H1 (cell line): ENCODE data around the gene STK11. TPM values are rescaled to one million over a fixed set of nuclear protein-coding genes. Genes with fewer than 3 reads are reported as not detected.

Experiments used
- ASH2L ChIP-seq: fragments of 200-600, 300-600 bp; sonication (generic); IDR thresholded peaks from one replicate; pipeline ENCODE4 v1.7.1; 2017; ENCODE audit warnings: low read length
- GTF2F1 ChIP-seq: IDR thresholded peaks from 2 replicates; pipeline ENCODE4 v1.6.1; 2012; ENCODE audit warnings: low read depth, low read length, improper control_type of control experiment, borderline replicate concordance
- ZNF274 ChIP-seq: IDR thresholded peaks from 2 replicates; pipeline ENCODE4 v1.7.0; 2012; ENCODE audit warnings: low read length, borderline replicate concordance; ENCODE audit errors: extremely low read depth
- polyA plus RNA-seq, 7 experiments: library from polyadenylated mRNA; depleted of rRNA in 3 of 7; stranded (reverse) in 5 of 7; unstranded in 2 of 7; fragments of >200 nt in 5 of 7; fragments of 200-250 nt in 2 of 7; gene quantifications; 1 replicate in 5 of 7; 2 replicates in 1 of 7; 4 replicates in 1 of 7; pipeline versions ENCODE4 v1.2.1 to v1.2.3, GENCODE V29; 2011 to 2013; ENCODE audit warnings: missing spikeins in 2 of 7, mixed read lengths in 2 of 7
- total RNA-seq: library from RNA; stranded (reverse); fragmentation: NEBNext Ultra II Directional; extraction: Animal tissue kit (Norgen Biotek cat#: 25700); gene quantifications from 2 replicates; pipeline ENCODE4 v1.2.1, GENCODE V29; 2021
- TF ChIP-seq, protein P1 (sequence below), 3 experiments: IDR thresholded peaks; 1 replicate in 2 of 3; 2 replicates in 1 of 3; pipeline versions ENCODE4 v1.5.1 to v1.6.1; 2011; ENCODE audit warnings: low read length in 3 of 3, mild to moderate bottlenecking in 3 of 3, inconsistent platforms in 2 of 3, low read depth in 1 of 3, moderate library complexity in 1 of 3; ENCODE audit not compliant: insufficient read depth in 1 of 3; ENCODE audit errors: control extremely low read depth in 1 of 3
- TF ChIP-seq, protein P2 (sequence below): IDR thresholded peaks from 2 replicates; pipeline ENCODE4 v1.6.1; 2012; ENCODE audit warnings: inconsistent platforms

STK11 gene
- total and polyA plus RNA-seq, 2 of the 8 experiments (the other 6 are each of a cell fraction or from before 2014, with no cell fraction given) = 45.3 to 70.7 TPM

- TF ChIP-seq, protein P1, sequence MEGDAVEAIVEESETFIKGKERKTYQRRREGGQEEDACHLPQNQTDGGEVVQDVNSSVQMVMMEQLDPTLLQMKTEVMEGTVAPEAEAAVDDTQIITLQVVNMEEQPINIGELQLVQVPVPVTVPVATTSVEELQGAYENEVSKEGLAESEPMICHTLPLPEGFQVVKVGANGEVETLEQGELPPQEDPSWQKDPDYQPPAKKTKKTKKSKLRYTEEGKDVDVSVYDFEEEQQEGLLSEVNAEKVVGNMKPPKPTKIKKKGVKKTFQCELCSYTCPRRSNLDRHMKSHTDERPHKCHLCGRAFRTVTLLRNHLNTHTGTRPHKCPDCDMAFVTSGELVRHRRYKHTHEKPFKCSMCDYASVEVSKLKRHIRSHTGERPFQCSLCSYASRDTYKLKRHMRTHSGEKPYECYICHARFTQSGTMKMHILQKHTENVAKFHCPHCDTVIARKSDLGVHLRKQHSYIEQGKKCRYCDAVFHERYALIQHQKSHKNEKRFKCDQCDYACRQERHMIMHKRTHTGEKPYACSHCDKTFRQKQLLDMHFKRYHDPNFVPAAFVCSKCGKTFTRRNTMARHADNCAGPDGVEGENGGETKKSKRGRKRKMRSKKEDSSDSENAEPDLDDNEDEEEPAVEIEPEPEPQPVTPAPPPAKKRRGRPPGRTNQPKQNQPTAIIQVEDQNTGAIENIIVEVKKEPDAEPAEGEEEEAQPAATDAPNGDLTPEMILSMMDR (IDR thresholded peaks at IDR 0.05; ENCODE audit: control extremely low read depth in 1 of 3, insufficient read depth in 1 of 3, low read depth in 1 of 3, low read length in 3 of 3) = no peak
- TF ChIP-seq ASH2L (peak; percentile 50), ZNF274 (no peak), GTF2F1 (no peak)
- TF ChIP-seq, protein P2, sequence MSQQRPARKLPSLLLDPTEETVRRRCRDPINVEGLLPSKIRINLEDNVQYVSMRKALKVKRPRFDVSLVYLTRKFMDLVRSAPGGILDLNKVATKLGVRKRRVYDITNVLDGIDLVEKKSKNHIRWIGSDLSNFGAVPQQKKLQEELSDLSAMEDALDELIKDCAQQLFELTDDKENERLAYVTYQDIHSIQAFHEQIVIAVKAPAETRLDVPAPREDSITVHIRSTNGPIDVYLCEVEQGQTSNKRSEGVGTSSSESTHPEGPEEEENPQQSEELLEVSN = no peak
Observed at GRCh38 chr19:1173159-1173844, 32.3 kb upstream of the STK11 start (continued).
